Right forelimb (tissue), 1 donor: Measurements from ENCODE around the gene FPR2.
A peak's percentile ranks its signal among the peaks of the same experiment; 100 is the strongest.
"Not testable (repeated sequence)": the region's sequence is repeated elsewhere in the genome, so short reads cannot be mapped to it uniquely, and the experiment has no call there.

Experiments
- DNase-seq: peaks from one replicate; pipeline ENCODE4 v3.0.0-alpha.2; 2018

FPR2 gene, protein sequence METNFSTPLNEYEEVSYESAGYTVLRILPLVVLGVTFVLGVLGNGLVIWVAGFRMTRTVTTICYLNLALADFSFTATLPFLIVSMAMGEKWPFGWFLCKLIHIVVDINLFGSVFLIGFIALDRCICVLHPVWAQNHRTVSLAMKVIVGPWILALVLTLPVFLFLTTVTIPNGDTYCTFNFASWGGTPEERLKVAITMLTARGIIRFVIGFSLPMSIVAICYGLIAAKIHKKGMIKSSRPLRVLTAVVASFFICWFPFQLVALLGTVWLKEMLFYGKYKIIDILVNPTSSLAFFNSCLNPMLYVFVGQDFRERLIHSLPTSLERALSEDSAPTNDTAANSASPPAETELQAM

DNA sequence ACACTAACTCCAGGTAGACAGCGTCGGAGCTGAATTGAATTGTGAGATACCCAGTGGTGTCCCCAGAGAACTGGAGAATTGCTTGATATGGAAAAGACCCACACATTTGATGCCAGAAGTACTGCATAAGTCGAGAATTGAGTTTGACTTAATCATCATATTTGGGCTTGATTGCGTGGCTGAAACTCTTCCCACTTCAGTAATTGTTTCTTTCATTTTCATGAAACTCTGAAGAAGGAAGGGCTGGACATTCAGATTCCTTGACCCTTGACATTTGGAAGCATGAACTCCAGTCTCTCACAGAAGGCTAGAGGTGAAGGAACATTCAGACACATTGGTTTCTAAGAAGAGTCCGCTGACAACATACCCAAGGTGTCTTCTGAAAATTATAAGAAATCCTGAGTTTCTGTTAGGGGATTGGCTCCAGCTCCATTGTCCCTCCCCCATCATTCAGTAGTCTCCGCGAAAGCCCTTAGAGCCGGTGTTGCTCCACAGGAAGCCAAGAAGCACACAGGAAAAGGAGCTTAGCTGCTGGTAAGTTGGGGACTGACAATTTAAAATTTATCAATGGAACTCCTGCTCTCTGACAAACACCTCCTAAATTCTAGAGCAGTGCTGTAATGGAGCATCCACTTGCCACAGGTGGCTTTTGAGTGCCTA, at the start of gene FPR2:
TSS of gene FPR2 (plus strand) at position 484 of the 660 bp plus-strand sequence. CDS start 7,479 bp downstream, outside the sequence.
- DNase-seq, result no peak

DNA sequence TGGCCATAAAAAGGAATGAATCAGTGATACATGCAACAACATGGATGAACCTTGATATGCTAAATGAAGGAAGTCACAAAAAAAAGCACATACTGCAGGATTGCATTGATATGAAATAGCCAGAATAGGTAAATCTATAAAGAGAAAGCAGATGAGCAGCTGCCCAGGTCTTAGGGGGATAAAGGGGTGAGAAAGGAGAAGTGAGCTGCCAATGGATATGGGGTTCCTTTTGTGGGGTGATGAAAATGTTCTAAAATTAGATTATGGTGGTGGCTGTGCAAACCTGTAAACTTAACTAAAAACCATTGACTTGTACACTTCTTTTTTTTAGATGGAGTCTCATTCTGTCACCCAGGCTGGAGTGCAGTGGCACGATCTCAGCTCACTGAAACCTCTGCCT, 49.3 kb upstream of the FPR2 start:
- DNase-seq, result no peak

DNA sequence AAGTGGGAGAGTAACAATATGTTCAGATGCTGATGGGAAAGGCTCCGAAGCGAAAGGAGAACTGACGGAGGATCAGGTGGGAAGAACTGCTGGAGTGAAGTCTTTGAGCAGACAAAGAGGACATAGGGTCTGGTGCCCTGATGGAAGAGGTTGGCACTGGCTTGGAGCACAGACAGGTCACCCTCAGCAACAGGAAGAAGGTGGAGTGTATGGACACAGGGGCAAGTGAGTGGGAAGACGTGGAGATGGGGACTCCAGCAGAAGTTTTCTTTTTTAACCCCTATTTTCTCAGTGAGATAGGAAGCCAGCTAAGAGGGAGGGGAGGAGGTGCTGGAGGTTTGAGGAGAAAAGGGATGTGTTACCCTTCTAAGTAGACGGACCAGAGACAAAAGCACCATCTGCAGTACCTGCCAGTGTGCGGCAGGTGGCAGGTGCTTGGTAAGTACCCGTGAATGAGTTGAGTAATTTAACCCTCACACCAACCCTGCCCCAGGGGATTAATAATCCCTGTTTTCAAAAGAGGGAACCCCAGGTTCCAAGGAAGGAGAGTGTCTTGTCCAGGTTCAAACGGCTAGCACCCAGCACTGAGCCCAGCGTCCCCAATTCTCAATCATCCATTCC, 48.4 kb upstream of the FPR2 start:
- no peak for DNase-seq

DNA sequence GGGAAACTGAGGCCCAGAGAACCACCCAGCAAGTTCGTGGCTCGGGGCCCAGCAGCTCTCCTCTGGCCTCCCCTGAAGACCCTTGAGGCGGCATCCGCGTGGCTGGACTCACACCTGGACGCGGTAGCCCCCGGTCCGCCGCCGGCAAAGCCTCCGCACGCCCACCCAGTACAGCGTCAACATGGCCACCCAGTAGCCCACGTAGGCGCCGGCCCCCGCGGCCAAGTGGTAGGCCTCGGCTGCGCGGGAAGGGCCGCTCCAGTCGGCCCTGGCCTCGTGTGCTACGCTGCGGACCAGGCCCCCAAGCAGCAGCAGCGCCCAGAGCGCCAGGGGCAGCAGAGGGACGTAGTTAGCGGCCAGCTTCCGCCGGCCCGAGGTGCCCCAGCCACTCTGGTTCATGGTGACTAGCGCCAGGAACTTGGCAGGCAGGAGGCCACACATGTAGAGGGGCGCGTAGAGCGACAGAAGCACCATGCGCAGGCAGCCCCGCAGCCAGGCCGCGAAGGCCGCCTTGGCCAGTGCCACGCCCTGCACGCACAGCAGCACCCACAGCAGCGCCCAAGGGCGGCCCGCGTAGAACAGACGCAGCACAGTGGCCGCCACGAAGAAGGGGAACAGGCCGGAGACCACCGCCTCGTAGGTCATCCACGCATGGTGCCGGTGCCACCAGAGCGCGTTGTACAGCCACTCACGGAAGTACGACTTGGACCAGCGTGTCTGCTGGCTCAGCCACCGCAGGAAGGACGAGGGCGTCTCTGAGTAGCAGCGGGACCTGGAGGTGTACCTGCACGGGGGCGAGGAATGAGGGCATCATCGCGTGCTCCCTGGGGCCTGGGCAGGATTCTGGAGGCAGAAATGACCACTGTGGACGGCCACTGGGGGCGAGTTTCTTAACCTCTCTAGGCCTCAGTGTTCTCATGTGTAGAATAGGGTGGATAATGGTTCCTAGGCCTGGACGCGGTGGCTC, 47.4 kb upstream of the FPR2 start:
- no peak for DNase-seq

DNA sequence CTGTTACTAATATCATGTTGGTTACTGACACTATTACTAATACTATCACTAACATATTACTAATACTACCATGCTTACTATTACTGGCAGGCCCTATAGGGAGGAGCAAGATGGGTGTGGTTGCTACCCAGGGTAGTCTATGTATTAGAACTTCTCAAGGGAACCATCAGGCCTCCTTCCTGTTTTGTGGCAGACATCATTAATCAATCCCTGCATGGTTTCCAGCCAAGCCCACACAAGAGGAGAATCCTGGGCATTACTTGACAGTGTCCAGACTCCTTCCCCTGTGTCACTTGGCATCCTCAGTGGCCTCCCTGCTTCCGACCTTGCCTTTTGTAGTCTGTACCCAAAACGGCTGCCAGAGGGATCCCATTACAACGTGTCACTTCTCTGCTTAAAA, 46.1 kb upstream of the FPR2 start:
- DNase-seq, result no peak

DNA sequence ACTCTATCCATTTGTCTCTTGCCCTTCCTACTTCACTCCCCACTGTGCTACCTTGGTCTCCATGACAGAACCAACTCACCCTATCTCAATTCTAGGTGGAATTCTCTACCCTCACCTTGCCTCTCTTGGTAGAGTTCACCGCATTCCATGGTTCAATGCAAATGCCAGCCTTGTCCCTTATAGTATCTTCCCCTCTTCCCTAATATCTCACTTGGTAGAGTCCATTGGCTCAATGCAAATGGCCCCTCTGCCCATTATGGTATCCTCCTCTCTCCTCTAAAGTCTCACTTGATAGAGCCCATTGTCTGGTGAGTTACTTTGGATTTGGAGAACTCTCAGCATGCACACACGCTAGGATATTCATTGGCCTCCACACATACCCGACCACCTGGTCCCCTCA, 45.1 kb upstream of the FPR2 start:
- no peak for DNase-seq

DNA sequence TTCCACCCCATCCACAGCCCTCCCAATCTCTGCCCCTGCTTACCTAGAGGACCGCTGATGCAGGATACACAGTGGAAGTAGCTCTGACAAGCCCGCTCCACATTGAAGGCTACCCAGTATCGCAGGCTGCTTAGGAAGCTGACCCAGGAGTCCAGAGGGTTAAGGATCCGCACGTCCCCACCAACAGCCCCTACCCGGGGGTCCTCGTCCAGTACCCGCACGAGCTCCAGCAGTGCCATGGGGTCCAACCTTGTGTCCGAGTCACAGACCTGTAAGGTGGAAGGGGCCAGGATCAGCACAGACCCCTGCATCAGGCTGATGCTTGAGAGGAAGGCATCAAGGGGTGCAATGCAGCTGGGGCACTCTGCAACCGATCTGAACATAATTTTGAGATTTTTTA, 44.1 kb upstream of the FPR2 start:
- DNase-seq, result no peak

DNA sequence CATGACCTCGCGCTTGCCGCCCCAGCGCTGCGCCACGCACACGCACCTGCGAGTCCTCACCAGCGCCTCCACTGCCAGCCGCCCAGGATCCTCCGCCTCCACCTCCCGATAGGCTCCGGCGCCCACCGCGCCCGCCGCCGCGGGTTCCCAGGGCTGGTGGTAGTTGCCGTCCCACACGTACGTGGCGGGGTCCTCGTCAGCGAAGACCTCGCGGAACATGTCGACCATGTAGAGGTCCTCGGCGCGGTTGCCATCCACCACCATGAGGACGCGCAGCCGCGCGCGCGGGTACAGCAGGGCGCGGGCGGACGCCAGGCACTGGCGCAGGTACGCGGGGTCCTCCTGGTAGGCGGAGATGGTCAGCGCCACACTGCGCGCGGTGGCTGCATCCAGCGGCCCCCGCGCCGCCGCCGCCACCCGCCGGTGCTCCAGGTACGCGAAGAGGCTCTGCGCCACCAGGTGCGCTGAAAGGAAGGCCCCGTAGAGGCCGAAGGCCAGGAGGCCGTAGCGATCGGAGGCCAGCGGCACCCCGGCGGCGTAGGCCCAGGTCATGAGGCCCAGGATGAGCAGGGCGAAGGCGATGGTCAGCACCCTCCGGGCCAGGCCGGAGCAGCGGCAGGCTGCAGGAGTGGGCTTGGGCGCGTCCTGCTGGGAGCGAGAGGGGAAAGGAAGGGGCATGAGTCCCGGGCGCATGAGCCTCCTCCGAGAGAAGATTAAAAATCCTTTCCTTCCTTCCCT, 41.6 kb upstream of the FPR2 start:
- DNase-seq, result no peak

DNA sequence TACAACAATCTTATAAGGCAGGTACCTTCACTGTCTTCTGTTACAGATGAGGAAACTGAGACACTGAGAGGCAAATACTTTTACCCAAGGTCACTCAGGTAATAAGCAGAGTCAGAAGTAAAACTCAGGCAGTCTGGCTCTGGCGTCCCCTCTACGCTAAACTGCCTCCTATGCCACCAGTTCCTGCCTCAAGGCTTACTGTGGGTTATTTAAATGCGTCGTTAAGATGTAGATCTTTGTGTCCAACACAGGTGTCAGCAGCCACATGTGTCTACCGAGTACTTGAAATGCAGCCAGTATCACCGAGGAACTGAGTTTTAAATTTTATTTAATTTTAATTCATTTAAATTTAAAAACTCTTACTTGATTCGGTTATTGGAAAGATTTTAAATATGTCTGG, 39.1 kb upstream of the FPR2 start:
- DNase-seq, result no peak

DNA sequence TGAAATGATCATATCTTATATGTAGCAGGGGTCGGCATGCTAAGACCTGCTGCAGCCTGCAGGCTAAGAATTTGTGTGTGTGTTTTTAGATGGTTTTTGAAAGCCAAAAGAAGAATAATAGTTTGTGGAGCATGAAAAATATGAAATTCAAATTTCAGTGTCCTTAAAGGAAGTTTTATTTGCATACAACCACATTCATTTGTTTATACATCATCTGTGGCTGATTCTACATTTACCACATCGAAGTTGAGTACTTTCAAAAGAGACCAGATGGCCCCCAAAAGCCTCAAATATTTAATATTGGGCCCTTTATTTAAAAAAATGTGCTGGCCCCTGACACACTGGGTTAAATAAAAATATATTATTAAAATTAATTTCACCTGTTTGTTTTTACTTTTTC, 38.5 kb upstream of the FPR2 start:
- DNase-seq, result no peak

DNA sequence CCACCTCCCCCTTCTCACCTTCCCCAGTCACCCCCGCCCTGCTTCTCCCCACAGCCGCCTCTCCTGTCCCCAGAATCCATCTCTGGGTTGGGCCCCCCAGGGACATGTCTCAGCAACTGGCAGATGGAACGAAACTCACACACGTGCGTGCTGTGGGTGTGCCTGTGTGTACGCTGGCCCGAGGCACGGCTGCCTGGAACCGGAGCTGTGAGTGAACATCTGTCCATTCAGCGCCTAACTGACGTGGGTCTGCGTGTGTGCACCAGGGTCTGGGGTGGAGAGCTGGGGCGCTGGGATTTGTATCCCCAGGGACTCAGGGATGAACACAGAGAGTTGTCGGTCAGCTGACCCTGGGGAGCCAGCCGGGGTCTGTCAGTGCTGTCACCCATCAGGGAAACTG, 36.4 kb upstream of the FPR2 start:
- DNase-seq, result no peak

DNA sequence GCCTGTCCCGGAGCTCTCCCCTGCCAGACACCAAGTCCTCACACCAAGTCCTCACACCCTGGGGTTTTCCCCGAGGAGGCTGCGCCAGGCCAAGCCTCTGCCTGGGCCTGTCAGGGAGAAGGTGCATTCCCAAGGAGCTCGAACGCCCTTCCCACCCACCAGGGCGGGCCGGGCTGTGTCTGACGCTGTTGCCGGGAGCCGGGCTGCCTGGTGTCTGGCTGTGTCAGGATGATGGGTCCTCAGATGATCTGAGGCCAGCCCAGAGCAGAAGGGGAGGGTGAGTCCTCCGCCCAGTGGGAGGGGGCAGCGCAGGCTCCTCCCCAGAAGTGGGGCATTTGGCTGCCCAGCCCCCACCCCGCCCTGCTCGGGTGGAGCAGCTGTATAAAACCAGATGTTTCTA, 34.9 kb upstream of the FPR2 start:
- DNase-seq, result peak; percentile 68

DNA sequence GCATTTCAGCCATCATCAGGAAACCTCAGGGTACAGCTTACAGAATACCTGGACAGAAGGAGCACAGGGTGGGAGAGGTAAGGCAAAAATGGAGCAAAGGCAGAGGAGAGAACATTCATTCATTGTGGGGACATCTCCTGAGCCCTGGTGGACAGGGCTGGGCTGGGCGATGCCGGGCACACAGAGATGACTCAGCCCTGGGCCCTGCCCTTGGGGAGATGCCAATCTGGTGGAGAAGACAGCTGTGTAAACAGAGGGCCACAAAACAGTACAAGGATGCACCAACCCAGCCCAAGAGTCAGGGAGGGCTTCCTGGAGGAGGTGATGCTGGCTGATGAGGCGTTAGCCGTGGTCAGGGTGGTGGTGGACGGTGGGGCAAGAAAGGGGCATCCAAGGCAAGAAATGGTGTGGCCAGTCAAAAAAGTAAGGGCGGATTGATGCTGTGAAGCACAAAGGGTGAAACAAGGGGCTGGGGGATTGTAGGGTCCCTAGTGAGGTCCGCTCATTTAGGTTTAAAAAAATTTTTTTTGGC, 33.6 kb upstream of the FPR2 start:
- no peak for DNase-seq

DNA sequence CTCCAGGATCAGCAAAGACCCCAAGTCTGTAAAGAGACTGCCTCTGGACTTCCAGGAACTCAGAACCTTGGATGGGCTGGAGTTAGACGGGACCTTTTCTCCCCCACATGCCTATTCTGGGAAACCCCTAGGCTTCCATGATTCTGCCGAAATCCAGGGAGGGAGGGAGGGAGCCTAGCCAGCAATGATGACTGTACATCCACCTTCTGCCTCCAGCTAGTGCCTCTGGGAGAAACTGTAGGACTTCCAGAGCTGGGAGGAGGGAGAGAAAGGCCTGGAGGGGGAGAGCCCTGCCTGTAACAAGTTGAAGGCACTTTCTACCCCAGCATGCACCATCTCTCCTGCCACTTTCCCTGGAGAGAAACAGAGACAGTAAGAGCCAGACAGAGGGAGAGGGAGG, 31.2 kb upstream of the FPR2 start:
- DNase-seq, result no peak

DNA sequence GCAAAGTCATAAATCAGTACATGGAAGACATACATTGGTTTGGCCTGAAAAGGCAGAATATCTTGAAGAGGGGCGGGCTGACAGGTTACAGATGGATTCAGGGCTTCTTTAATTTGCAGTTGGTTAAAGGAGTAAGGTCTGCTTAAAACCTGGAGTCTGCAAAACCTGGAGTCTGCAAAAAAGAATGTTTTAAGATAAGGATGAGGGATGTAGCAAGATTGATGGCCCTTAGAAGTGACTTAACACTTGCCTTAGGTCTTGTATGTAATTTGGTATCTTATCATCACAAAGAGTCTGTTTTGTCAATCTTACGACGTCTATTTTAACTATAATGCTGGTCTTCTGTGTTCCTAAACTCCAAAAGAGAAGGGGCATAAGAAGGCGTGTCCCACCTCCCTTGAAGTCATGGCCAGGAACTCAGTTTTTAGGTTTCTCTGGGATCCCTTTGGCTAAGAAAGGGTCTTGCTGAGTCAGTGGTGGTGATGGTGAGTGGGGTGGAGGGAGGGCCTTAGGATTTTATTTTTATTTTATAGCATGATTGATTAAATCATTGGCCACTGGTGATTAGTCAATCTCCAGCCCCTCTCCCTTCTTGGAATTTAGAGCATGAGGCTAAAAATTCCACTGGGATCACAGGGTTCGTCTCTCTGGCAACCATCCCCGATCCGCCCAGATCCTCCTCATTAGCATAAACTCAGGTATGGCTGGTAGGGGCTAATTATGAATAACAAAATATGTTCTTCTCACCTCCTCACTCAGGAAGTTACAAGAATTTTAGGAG, 27.0 kb upstream of the FPR2 start:
- DNase-seq, result no peak

DNA sequence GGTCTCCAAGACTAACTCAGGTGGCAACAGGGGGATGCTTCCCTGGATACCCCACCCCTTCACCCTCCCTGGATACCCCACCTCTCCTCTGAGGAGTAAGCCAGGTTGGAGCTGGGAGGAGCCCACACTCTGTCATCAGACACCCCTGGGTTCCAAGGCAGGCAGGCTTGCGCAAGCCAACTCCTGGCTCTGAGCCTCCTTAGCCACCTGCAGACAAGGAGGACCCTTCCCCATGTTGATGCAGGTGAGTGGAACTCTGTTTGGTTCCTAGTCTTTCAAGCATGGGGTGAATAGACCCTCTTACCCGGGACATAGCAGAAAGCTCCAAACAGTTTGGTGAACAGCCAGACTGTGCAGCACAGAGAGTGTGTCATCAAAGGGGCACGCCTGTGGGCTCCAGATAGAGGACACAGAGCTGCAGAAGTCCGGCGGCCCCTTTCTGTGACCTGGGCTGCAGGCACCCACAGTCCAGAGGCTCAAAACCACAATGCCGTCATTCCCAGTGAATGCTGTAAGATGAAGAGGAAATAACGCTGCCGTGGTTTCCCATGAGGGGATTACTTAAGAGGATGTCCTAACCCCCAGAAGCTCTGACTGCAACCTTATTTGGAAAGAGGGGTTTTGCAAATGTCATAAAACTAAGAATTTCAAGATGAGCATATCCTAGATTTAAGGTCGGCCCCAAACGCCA, 25.1 kb upstream of the FPR2 start:
- DNase-seq, result no peak

DNA sequence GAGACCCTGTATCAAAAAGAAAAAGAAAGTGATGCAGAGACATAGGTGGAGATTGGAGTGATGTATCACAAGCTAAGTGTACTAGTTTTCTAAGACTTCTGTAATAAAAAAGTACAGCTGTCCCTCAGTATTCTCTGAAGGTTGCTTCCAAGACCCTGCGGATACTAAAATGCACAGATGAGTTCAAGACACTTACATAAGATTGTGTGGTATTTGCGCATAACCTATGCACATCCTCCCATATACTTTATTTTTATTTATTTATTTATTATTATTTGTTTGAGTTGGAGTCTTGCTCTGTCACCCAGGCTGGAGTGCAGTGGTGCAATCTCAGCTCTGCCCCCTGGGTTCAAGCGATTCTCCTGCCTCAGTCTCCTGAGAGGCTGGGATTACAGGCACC, 23.6 kb upstream of the FPR2 start:
- DNase-seq, result no peak

DNA sequence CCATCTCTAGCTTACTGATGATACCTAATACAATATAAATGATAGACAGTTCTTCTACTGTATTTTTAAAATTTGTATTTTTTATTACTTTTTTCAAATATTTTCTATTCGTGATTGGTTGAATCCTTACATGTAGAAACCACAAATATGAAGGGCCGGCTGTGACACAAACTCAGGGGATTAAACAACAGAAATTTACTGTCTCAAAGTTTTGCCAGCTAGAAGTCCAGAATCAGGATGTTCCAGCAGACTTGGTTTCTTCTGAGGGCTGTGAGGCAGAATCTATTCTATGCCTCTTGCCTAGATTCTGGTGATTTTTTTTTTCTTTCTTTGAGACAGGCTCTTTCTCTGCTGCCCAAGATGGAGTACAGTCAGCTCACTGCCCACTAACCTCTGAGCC, 23.1 kb upstream of the FPR2 start:
- no peak for DNase-seq

DNA sequence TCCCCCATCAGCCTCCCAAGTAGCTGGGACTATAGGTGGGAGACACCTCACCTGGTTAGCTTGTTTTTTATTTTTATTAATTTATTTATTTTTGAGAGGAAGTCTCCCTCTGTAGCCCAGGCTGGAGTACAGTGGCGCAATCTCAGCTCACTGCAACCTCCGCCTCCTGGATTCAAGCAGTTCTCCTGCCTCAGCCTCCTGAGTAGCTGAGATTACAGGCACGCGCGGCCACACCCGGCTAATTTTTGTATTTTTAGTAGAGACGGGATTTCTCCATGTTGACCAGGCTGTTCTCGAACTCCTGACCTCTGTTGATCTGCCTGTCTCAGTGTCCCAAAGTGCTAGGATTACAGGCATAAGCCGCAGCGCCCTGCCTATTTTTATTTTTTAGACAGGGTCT, 22.5 kb upstream of the FPR2 start:
- not testable (repeated sequence) for DNase-seq

DNA sequence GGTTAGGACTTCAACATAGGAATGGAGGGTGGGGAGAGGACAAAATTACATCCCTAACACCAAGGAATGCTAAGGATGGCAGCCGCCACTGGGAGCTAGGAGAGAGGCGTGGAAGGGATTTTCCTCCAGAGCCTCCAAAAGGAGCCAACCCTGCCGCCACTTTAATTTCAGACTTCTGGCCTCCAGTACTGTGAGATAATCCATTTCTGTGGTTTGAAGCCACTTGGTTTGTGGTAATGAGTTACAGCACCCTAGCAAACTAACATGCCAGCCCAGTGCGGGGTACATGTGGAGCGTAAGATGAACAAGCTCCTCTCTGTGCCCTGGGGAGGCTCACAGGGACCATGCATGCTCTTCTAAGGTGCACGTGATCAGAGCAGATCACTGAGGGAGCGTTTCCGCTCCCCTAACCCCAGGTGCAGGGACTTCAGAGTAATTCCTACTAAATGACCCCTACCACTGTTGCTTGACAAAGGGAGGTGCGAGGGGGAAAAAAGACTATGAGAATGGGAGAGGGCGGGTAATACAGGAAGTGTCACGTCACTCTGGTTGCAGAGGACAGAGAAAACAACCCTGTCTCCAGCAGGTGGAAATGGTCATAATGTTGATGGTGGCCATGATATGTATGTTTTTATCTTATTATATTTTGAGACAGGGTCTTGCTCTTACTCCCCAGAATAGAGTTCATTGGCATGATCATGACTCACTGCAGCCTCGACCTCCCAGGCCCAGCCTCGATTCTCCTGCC, 21.3 kb upstream of the FPR2 start:
- DNase-seq, result no peak
